Neural cell (in vitro differentiated cells): ENCODE results near the gene EPS8L2. TPM values are rescaled to one million over a fixed set of nuclear protein-coding genes. Genes with fewer than 3 reads are reported as not detected.

ENCODE experiments used
- H2AFZ ChIP-seq: fragments of 200-600, 300-800 bp; sonication (generic), shearing (Covaris generic); 2 replicates; pipeline ENCODE4 v1.6.0; 2014; ENCODE audit warnings: low read depth, mild to moderate bottlenecking, antibody characterized with exemption, low read length, moderate library complexity
- H3F3A ChIP-seq: fragments of 200-600 bp; shearing (Covaris generic); 2 replicates; pipeline ENCODE4 v1.6.1; 2016; ENCODE audit warnings: mild to moderate bottlenecking, moderate library complexity, mixed read lengths, antibody characterized with exemption, low read length; ENCODE audit not compliant: insufficient read depth, poor library complexity, severe bottlenecking
- H3K27ac ChIP-seq: fragments of 200-600, 300-800 bp; sonication (generic), shearing (Covaris generic); 2 replicates; pipeline ENCODE4 v1.5.1; 2014; ENCODE audit warnings: mild to moderate bottlenecking, low read length, moderate library complexity
- H3K27me3 ChIP-seq: fragments of 300-800, 200-600 bp; sonication (generic), shearing (Covaris generic); 2 replicates; pipeline ENCODE4 v1.6.0; 2014; ENCODE audit warnings: mild to moderate bottlenecking, low read depth, low read length, moderate library complexity; ENCODE audit not compliant: insufficient read depth
- H3K36me3 ChIP-seq: fragments of 300-800, 200-600 bp; sonication (generic), shearing (Covaris generic); 2 replicates; pipeline ENCODE4 v1.5.1; 2014; ENCODE audit warnings: mild to moderate bottlenecking, antibody characterized with exemption, low read length, moderate library complexity; ENCODE audit not compliant: insufficient read depth
- H3K4me2 ChIP-seq: fragments of 300-800, 200-600 bp; sonication (generic), shearing (Covaris generic); 2 replicates; pipeline ENCODE4 v1.6.0; 2014; ENCODE audit warnings: mild to moderate bottlenecking, low read length
- H3K4me3 ChIP-seq: fragments of 300-800, 200-600 bp; sonication (generic), shearing (Covaris generic); 2 replicates; pipeline ENCODE4 v1.5.1; 2014; ENCODE audit warnings: mild to moderate bottlenecking, low read length, moderate library complexity
- H3K79me2 ChIP-seq: fragments of 200-600 bp; shearing (Covaris generic); replicated peaks from 2 replicates; pipeline ENCODE4 v1.6.0; 2014; ENCODE audit warnings: mild to moderate bottlenecking, low read length, moderate library complexity; ENCODE audit not compliant: insufficient read depth
- H3K9ac ChIP-seq: fragments of 300-800, 200-600 bp; sonication (generic), shearing (Covaris generic); 2 replicates; pipeline ENCODE4 v1.6.1; 2016; ENCODE audit warnings: mild to moderate bottlenecking, low read length, mixed read lengths
- H3K9me2 ChIP-seq: fragments of 200-600 bp; shearing (Covaris generic); 2 replicates; pipeline ENCODE4 v1.6.1; 2016; ENCODE audit warnings: mild to moderate bottlenecking, low read length, mixed read lengths; ENCODE audit not compliant: insufficient read depth
- H3K9me3 ChIP-seq: fragments of 200-600, 300-800 bp; sonication (generic), shearing (Covaris generic); 2 replicates; pipeline ENCODE4 v1.6.1; 2016; ENCODE audit warnings: mild to moderate bottlenecking, mixed run types, low read length, moderate library complexity, mixed read lengths
- H4K20me1 ChIP-seq: fragments of 200-600 bp; shearing (Covaris generic); 2 replicates; pipeline ENCODE4 v1.6.1; 2016; ENCODE audit warnings: mild to moderate bottlenecking, mixed run types; ENCODE audit not compliant: insufficient read depth
- CTCF ChIP-seq: fragments of 450-650 bp; IDR thresholded peaks from 2 replicates; pipeline ENCODE4 v1.5.1; 2014; ENCODE audit warnings: antibody characterized with exemption, mild to moderate bottlenecking, moderate library complexity; ENCODE audit not compliant: poor library complexity, severe bottlenecking
- EP300 ChIP-seq: fragments of 450-650 bp; conservative IDR thresholded peaks from 2 replicates; pipeline ENCODE4 v1.6.1; 2014; ENCODE audit warnings: antibody characterized with exemption, mild to moderate bottlenecking, moderate library complexity; ENCODE audit not compliant: poor library complexity, severe bottlenecking
- EZH2 ChIP-seq: fragments of 200-600, 300-800 bp; shearing (Covaris generic), sonication (generic); IDR thresholded peaks from 2 replicates; pipeline ENCODE4 v1.6.1; 2014; ENCODE audit warnings: antibody characterized with exemption, low read length, borderline replicate concordance, mild to moderate bottlenecking; ENCODE audit not compliant: insufficient read depth, poor library complexity, severe bottlenecking
- MXI1 ChIP-seq: fragments of 450-650 bp; conservative IDR thresholded peaks from 2 replicates; pipeline ENCODE4 v1.6.1; 2014; ENCODE audit warnings: antibody characterized with exemption, mild to moderate bottlenecking; ENCODE audit not compliant: poor library complexity, severe bottlenecking
- POLR2AphosphoS5 ChIP-seq: IDR thresholded peaks from 2 replicates; pipeline ENCODE4 v1.6.1; 2012
- RAD21 ChIP-seq: fragments of 450-650 bp; conservative IDR thresholded peaks from 2 replicates; pipeline ENCODE4 v1.6.1; 2014; ENCODE audit warnings: antibody characterized with exemption, mild to moderate bottlenecking, moderate library complexity
- REST ChIP-seq: IDR thresholded peaks from 2 replicates; pipeline ENCODE4 v1.6.1; 2012; ENCODE audit warnings: borderline replicate concordance
- SMC3 ChIP-seq: fragments of 450-650 bp; conservative IDR thresholded peaks from 2 replicates; pipeline ENCODE4 v1.6.1; 2014; ENCODE audit warnings: antibody characterized with exemption, mild to moderate bottlenecking, moderate library complexity; ENCODE audit not compliant: poor library complexity
- TAF1 ChIP-seq: IDR thresholded peaks from 2 replicates; pipeline ENCODE4 v1.6.1; 2012; ENCODE audit warnings: low read depth
- polyA plus RNA-seq: library from polyadenylated mRNA; depleted of rRNA; stranded (reverse); fragments of >200 nt; gene quantifications from 2 replicates; pipeline ENCODE4 v1.2.3, GENCODE V29; 2014

The EPS8L2 gene
- polyA plus RNA-seq, 1 donor from 2014 or later = 7.5 TPM

GRCh38 chr11:765802-766091 is 59.7 kb downstream of the EPS8L2 start:
- Histone ChIP-seq H3K27me3 (no peaks in the 10 kb centered on the region), H3F3A (no peaks in the 10 kb centered on the region), H2AFZ (no peak overlapping the region), H3K27ac (no peak overlapping the region), H4K20me1 (no peaks in the 10 kb centered on the region), H3K4me3 (no peak overlapping the region), H3K36me3 (no peaks in the 10 kb centered on the region), H3K9ac (no peak overlapping the region), H3K9me3 (no peaks in the 10 kb centered on the region), H3K79me2 (no peaks in the 10 kb centered on the region), H3K4me2 (no peak overlapping the region), H3K9me2 (no peaks in the 10 kb centered on the region)
- TF ChIP-seq MXI1 (no peak), EZH2 (no peak), RAD21 (no peak), POLR2AphosphoS5 (no peak), SMC3 (no peak)

GRCh38 chr11:766106-766935 is 60.3 kb downstream of the EPS8L2 start:
- Histone ChIP-seq H4K20me1 (no peaks in the 10 kb centered on the region), H3K9me2 (no peaks in the 10 kb centered on the region), H3K36me3 (no peaks in the 10 kb centered on the region), H3K9ac (no peak overlapping the region), H3K9me3 (no peaks in the 10 kb centered on the region), H2AFZ (no peak overlapping the region), H3K4me2 (no peak overlapping the region), H3K79me2 (no peaks in the 10 kb centered on the region), H3K27me3 (no peaks in the 10 kb centered on the region), H3K27ac (no peak overlapping the region), H3K4me3 (no peak overlapping the region), H3F3A (no peaks in the 10 kb centered on the region)
- no peak for TF ChIP-seq RAD21
- TF ChIP-seq REST = no peak
- no peak for TF ChIP-seq MXI1
- no peak for TF ChIP-seq SMC3
- TF ChIP-seq CTCF = no peak
- no peak for TF ChIP-seq EZH2
- TF ChIP-seq TAF1 = no peak
- TF ChIP-seq EP300 = no peak
- no peak for TF ChIP-seq POLR2AphosphoS5
